Osteoblast (primary cell): ENCODE data around the gene POLA1. TPM values are rescaled to one million over a fixed set of nuclear protein-coding genes. Genes with fewer than 3 reads are reported as not detected.

Source experiments
- DNase-seq: peaks from one replicate; pipeline ENCODE4 v3.0.0; 2011; ENCODE audit warnings: low spot score, mixed read lengths; ENCODE audit not compliant: insufficient read length; ENCODE audit errors: missing footprints
- H2AFZ ChIP-seq: 2 replicates; pipeline ENCODE4 v1.6.0; 2011; ENCODE audit warnings: mild to moderate bottlenecking, low read length
- H3K27ac ChIP-seq: 2 replicates; pipeline ENCODE4 v1.5.1; 2011; ENCODE audit warnings: mild to moderate bottlenecking, low read depth, low read length, moderate library complexity
- H3K27me3 ChIP-seq: 2 replicates; pipeline ENCODE4 v1.6.0; 2012; ENCODE audit warnings: mild to moderate bottlenecking, control low read depth, inconsistent platforms, low read length, moderate library complexity; ENCODE audit not compliant: insufficient read depth
- H3K36me3 ChIP-seq: 2 replicates; pipeline ENCODE4 v1.5.1; 2011; ENCODE audit warnings: mild to moderate bottlenecking, low read length, control low read depth, moderate library complexity; ENCODE audit not compliant: insufficient read depth
- H3K4me1 ChIP-seq: 2 replicates; pipeline ENCODE4 v1.5.1; 2011; ENCODE audit warnings: mild to moderate bottlenecking, low read length, control low read depth, moderate library complexity; ENCODE audit not compliant: insufficient read depth
- H3K4me2 ChIP-seq: 2 replicates; pipeline ENCODE4 v1.6.0; 2011; ENCODE audit warnings: mild to moderate bottlenecking, low read length; ENCODE audit not compliant: insufficient read depth
- H3K4me3 ChIP-seq: fragments of 200-600 bp; sonication (generic); 3 replicates; pipeline ENCODE4 v1.5.1; 2012; ENCODE audit warnings: mild to moderate bottlenecking, low read length, inconsistent platforms; ENCODE audit not compliant: insufficient read depth
- H3K79me2 ChIP-seq: 2 replicates; pipeline ENCODE4 v1.6.0; 2012; ENCODE audit warnings: mild to moderate bottlenecking, low read length, control low read depth, inconsistent platforms; ENCODE audit not compliant: insufficient read depth
- H3K9me3 ChIP-seq: 2 replicates; pipeline ENCODE4 v1.5.1; 2011; ENCODE audit warnings: low read depth, low read length, control low read depth
- H4K20me1 ChIP-seq: 2 replicates; pipeline ENCODE4 v1.6.0; 2012; ENCODE audit warnings: mild to moderate bottlenecking, low read length, control low read depth; ENCODE audit not compliant: insufficient read depth
- small RNA-seq: library from RNA; depleted of rRNA; stranded (forward); fragments of <200 nt; gene quantifications from one replicate; pipeline ENCODE3, GENCODE V24; 2012
- total RNA-seq: library from RNA; depleted of rRNA; stranded (reverse); fragments of >200 nt; gene quantifications from 2 replicates; pipeline ENCODE4 v1.2.3, GENCODE V29; 2012
- TF ChIP-seq, protein P1 (sequence below): IDR thresholded peaks from 2 replicates; pipeline ENCODE4 v1.5.1; 2011; ENCODE audit warnings: mild to moderate bottlenecking, low read depth, low read length, moderate library complexity; ENCODE audit errors: extremely low read depth

POLA1 gene
- total RNA-seq, 1 donor: 11.9 TPM

DNA sequence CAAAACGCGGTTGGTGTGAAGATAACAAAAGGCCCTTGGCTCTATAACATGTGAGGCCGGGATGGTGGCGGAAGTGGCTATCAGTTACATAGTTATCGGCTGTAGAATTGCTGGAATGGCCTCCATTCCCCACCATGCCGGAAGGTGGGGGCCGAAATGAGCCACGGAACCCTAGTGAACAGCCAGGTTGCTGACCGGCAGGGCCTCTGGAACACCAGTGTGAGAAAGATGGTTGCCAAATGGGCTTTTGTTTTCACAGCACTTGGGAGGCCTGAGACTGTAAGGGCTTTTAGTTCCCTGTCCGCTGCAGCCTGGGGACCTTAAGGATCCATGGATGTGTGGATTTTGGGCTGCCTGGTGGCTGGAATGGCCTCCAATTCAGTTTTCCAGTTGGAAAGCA is 345.3 kb downstream of the POLA1 start:
- DNase-seq: no peak
- Histone ChIP-seq H3K9me3 (no peaks in the 10 kb centered on the region), H3K4me2 (no peak overlapping the region), H3K4me3 (no peak overlapping the region), H4K20me1 (no peaks in the 10 kb centered on the region), H2AFZ (no peak overlapping the region), H3K4me1 (no peaks in the 10 kb centered on the region), H3K27ac (no peak overlapping the region), H3K79me2 (no peaks in the 10 kb centered on the region), H3K36me3 (no peaks in the 10 kb centered on the region), H3K27me3 (no peaks in the 10 kb centered on the region)
- TF ChIP-seq, protein P1, sequence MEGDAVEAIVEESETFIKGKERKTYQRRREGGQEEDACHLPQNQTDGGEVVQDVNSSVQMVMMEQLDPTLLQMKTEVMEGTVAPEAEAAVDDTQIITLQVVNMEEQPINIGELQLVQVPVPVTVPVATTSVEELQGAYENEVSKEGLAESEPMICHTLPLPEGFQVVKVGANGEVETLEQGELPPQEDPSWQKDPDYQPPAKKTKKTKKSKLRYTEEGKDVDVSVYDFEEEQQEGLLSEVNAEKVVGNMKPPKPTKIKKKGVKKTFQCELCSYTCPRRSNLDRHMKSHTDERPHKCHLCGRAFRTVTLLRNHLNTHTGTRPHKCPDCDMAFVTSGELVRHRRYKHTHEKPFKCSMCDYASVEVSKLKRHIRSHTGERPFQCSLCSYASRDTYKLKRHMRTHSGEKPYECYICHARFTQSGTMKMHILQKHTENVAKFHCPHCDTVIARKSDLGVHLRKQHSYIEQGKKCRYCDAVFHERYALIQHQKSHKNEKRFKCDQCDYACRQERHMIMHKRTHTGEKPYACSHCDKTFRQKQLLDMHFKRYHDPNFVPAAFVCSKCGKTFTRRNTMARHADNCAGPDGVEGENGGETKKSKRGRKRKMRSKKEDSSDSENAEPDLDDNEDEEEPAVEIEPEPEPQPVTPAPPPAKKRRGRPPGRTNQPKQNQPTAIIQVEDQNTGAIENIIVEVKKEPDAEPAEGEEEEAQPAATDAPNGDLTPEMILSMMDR: no peak

DNA sequence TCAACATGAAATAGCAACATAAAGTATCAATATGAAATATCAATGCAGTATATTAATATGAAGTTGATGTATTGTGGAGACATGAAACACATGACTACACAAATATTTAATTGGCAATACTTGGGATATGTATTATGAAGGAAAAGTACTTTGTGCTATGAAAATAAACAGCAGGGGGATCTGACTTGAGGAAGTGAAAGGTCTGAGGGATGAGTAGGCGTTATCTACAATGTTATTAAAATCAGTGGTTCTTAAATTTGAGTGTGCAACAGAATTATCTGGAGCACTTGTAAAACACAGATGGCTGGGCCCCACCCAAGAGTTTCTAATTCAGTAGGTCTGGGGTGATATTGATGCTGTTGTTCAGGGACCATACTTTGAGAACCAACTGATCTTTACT is 349.5 kb downstream of the POLA1 start:
- Histone ChIP-seq H3K4me1 (no peaks in the 10 kb centered on the region), H2AFZ (no peak overlapping the region), H3K9me3 (no peaks in the 10 kb centered on the region), H3K79me2 (no peaks in the 10 kb centered on the region), H3K36me3 (no peaks in the 10 kb centered on the region), H3K27ac (no peak overlapping the region), H3K27me3 (no peaks in the 10 kb centered on the region), H3K4me3 (no peak overlapping the region), H4K20me1 (no peaks in the 10 kb centered on the region), H3K4me2 (no peak overlapping the region)
- TF ChIP-seq, protein P1: no peak
- DNase-seq: no peak

Small RNA genes lying within 50 kb of the gene (small RNA-seq; reads per million reads assigned to genes)
- 2.8 reads per million, percentile 76 among the genes with 10 or more reads in this experiment for gene SCARNA23

Other genes with a start within 250 kb of the POLA1 start
- gene PDK3, start 228.6 kb upstream of the POLA1 start, total RNA-seq: 8.5 and 9.0 TPM in 2 replicates
- 0.59 and 1.1 TPM in 2 replicates for gene PCYT1B, start 46.6 kb upstream of the POLA1 start, total RNA-seq